ENCODE measurements around the gene AKAP12. TPM values are rescaled to one million over a fixed set of nuclear protein-coding genes. Genes with fewer than 3 reads are reported as not detected.

Gene AKAP12
- total RNA-seq, 1 experiment from 2014 or later = 90.0 TPM

- no peak overlapping the region for H3K4me3 Mint-ChIP-seq
- no peaks in the 10 kb centered on the region for H3K36me3 Mint-ChIP-seq
- ChIA-PET POLR2A (no interaction called here), CTCF (no interaction called here)
- H3K9me3 Mint-ChIP-seq = no peaks in the 10 kb centered on the region
- H3K27ac Mint-ChIP-seq = peak overlapping the region; percentile 70
- no peak for DNase-seq (ENCODE audit: low spot score)
- no peaks in the 10 kb centered on the region for H3K27me3 Mint-ChIP-seq (ENCODE audit: low read depth)
- TF ChIP-seq ZNF317 (CRISPR knock-in tag; IDR thresholded peaks at IDR 0.05; ENCODE audit: borderline replicate concordance, low read depth) (no peak), FOXJ3 (CRISPR knock-in tag; IDR thresholded peaks at IDR 0.05; ENCODE audit: borderline replicate concordance) (no peak), MXD4 (CRISPR knock-in tag; IDR thresholded peaks at IDR 0.05; ENCODE audit: borderline replicate concordance) (no peak), MYBL2 (CRISPR knock-in tag; IDR thresholded peaks at IDR 0.05) (no peak), ZNF232 (CRISPR knock-in tag; IDR thresholded peaks at IDR 0.05) (no peak), NR1H2 (CRISPR knock-in tag; IDR thresholded peaks at IDR 0.05) (no peak), ATF3 (CRISPR knock-in tag; conservative IDR thresholded peaks at IDR 0.05) (no peak), SOX15 (CRISPR knock-in tag; IDR thresholded peaks at IDR 0.05) (no peak), JAZF1 (CRISPR knock-in tag; IDR thresholded peaks at IDR 0.05) (no peak), IRF2 (CRISPR knock-in tag; IDR thresholded peaks at IDR 0.05; ENCODE audit: borderline replicate concordance, low read depth) (no peak), ZNF671 (CRISPR knock-in tag; IDR thresholded peaks at IDR 0.05) (no peak), FOXP4 (CRISPR knock-in tag; IDR thresholded peaks at IDR 0.05) (no peak), GRHL2 (CRISPR knock-in tag; IDR thresholded peaks at IDR 0.05; ENCODE audit: insufficient replicate concordance, severe bottlenecking) (no peak), E2F1 (CRISPR knock-in tag; IDR thresholded peaks at IDR 0.05) (no peak)
- TF ChIP-seq, protein P1, sequence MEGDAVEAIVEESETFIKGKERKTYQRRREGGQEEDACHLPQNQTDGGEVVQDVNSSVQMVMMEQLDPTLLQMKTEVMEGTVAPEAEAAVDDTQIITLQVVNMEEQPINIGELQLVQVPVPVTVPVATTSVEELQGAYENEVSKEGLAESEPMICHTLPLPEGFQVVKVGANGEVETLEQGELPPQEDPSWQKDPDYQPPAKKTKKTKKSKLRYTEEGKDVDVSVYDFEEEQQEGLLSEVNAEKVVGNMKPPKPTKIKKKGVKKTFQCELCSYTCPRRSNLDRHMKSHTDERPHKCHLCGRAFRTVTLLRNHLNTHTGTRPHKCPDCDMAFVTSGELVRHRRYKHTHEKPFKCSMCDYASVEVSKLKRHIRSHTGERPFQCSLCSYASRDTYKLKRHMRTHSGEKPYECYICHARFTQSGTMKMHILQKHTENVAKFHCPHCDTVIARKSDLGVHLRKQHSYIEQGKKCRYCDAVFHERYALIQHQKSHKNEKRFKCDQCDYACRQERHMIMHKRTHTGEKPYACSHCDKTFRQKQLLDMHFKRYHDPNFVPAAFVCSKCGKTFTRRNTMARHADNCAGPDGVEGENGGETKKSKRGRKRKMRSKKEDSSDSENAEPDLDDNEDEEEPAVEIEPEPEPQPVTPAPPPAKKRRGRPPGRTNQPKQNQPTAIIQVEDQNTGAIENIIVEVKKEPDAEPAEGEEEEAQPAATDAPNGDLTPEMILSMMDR (IDR thresholded peaks at IDR 0.05) = no peak
- TF ChIP-seq, protein P2, sequence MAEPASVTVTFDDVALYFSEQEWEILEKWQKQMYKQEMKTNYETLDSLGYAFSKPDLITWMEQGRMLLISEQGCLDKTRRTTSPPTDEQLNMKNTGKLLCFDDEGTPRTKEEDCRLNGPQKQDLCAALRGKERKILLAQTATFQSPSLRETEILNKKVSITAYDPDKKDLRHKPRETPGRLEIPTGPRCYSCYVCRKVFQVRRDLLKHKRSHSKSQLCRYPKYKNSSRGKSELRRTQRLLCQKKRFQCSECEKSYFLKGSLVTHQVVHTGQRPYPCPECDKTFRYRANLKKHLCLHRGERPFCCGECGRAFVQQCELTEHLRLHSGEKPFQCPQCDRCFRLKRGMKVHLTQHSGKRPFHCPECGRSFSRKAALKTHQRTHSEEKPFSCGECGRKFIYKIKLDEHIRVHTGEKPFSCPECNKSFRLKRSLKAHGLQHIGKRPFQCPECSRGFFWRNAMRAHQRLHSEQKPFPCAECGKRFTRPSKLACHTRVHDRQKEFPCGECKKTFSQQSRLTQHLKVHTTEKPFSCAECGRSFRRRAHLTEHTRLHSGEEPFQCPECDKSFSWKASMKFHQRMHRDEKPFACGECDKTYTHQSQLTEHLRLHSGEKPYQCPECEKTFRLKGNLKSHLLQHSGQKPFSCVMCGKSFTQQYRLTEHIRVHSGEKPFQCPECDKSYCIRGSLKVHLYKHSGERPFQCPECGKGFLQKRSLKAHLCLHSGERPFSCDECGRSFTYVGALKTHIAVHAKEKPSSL (CRISPR knock-in tag; conservative IDR thresholded peaks at IDR 0.05) = no peak
- no peak for ATAC-seq
- peaks cover 19% of the 10 kb centered on the region for H3K4me1 Mint-ChIP-seq
Measured at GRCh38 chr6:151275566-151275965, 35.8 kb downstream of the AKAP12 start.

- Mint-ChIP-seq H3K27me3 (ENCODE audit: low read depth) (no peaks in the 10 kb centered on the region), H3K4me1 (peaks cover 25% of the 10 kb centered on the region), H3K27ac (no peak overlapping the region), H3K36me3 (no peaks in the 10 kb centered on the region), H3K9me3 (no peaks in the 10 kb centered on the region), H3K4me3 (no peak overlapping the region)
- DNase-seq (ENCODE audit: low spot score) = no peak
- POLR2A ChIA-PET = no interaction called here
- CTCF ChIA-PET = interaction anchor here (0.7 kb wide), 1 partner anchor 14 kb away, joined by 3 read pairs; no protein-coding TSS in a partner anchor
- peak; percentile 63 for ATAC-seq
- TF ChIP-seq SMAD3 (CRISPR knock-in tag; IDR thresholded peaks at IDR 0.05; ENCODE audit: borderline replicate concordance) (no peak), GRHL2 (CRISPR knock-in tag; IDR thresholded peaks at IDR 0.05; ENCODE audit: insufficient replicate concordance, severe bottlenecking) (no peak), ERG (CRISPR knock-in tag; IDR thresholded peaks at IDR 0.05) (no peak), ATF3 (CRISPR knock-in tag; conservative IDR thresholded peaks at IDR 0.05) (no peak), ELF4 (CRISPR knock-in tag; IDR thresholded peaks at IDR 0.05; ENCODE audit: low read depth) (no peak), NFATC4 (CRISPR knock-in tag; IDR thresholded peaks at IDR 0.05) (no peak), ZNF671 (CRISPR knock-in tag; IDR thresholded peaks at IDR 0.05) (no peak), NFE2L1 (CRISPR knock-in tag; IDR thresholded peaks at IDR 0.05) (no peak), FOXJ3 (CRISPR knock-in tag; IDR thresholded peaks at IDR 0.05; ENCODE audit: borderline replicate concordance) (no peak), NR3C1 (CRISPR knock-in tag; conservative IDR thresholded peaks at IDR 0.05; ENCODE audit: low read depth) (no peak)
- TF ChIP-seq, protein P3, sequence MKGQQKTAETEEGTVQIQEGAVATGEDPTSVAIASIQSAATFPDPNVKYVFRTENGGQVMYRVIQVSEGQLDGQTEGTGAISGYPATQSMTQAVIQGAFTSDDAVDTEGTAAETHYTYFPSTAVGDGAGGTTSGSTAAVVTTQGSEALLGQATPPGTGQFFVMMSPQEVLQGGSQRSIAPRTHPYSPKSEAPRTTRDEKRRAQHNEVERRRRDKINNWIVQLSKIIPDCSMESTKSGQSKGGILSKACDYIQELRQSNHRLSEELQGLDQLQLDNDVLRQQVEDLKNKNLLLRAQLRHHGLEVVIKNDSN (CRISPR knock-in tag; IDR thresholded peaks at IDR 0.05) = no peak
Measured at GRCh38 chr6:151276112-151276740, 36.5 kb downstream of the AKAP12 start.

Data from WTC11 (cell line).